Uterus (tissue), 4 donors: ENCODE data around the gene ATP5F1C. TPM values are rescaled to one million over a fixed set of nuclear protein-coding genes. Genes with fewer than 3 reads are reported as not detected.
"Not testable (repeated sequence)": the region's sequence is repeated elsewhere in the genome, so short reads cannot be mapped to it uniquely, and the experiment has no call there.

Source experiments
- DNase-seq, 2 donors: peaks; one replicate each; pipeline ENCODE4 v3.0.0-alpha.2; 2019 to 2020
- H3K27ac ChIP-seq, 2 donors: fragments of 200-600 bp; sonication (generic); 1 replicate in 1 of 2; 2 replicates in 1 of 2; pipeline ENCODE4 v1.5.1; 2016 to 2018
- H3K27me3 ChIP-seq, 2 donors: fragments of 200-600 bp; sonication (generic); one replicate each; pipeline ENCODE4 v1.5.1; 2018 to 2019; ENCODE audit warnings: control low read depth in 1 of 2
- H3K36me3 ChIP-seq, 2 donors: fragments of 200-600 bp; sonication (generic); one replicate each; pipeline ENCODE4 v1.5.1; 2019; ENCODE audit warnings: control low read depth in 1 of 2
- H3K4me1 ChIP-seq, 2 donors: fragments of 200-600 bp; sonication (generic); one replicate each; pipeline ENCODE4 v1.5.1; 2018 to 2019; ENCODE audit warnings: control low read depth in 1 of 2
- H3K4me3 ChIP-seq, 2 donors: fragments of 200-600 bp; sonication (generic); 1 replicate in 1 of 2; 2 replicates in 1 of 2; pipeline ENCODE4 v1.5.1; 2018 to 2019; ENCODE audit warnings: mild to moderate bottlenecking in 1 of 2
- H3K9me3 ChIP-seq, 2 donors: fragments of 200-600 bp; sonication (generic); one replicate each; pipeline ENCODE4 v1.5.1; 2019; ENCODE audit warnings: control low read depth in 1 of 2
- CTCF ChIP-seq, 4 experiments: fragments of 200-600 bp in 2 of 4; fragments of 450-650 bp in 2 of 4; sonication (generic) in 2 of 4; IDR thresholded peaks; one replicate each; pipeline ENCODE4 v1.5.1; 2016 to 2019; ENCODE audit warnings: antibody characterized with exemption in 4 of 4, mild to moderate bottlenecking in 2 of 4, moderate library complexity in 1 of 4
- POLR2A ChIP-seq, 2 donors: fragments of 450-650 bp; IDR thresholded peaks; one replicate each; pipeline ENCODE4 v1.6.1; 2016; ENCODE audit warnings: antibody characterized with exemption in 2 of 2, mild to moderate bottlenecking in 1 of 2, moderate library complexity in 1 of 2
- intact Hi-C: fragments of 100-400 bp; cut with DNase I; formaldehyde crosslinking; loops from one replicate; pipeline ENCODE4 v1.15.1; 2023; ENCODE audit warnings: low total_unique reads
- total RNA-seq, 4 donors: library from RNA; depleted of rRNA in 3 of 4; stranded (reverse); fragments of >200 nt in 3 of 4; gene quantifications; one replicate each; pipeline versions ENCODE4 v1.1.0 to v1.2.4, GENCODE V29; 2014 to 2023
- donor health status: DM: yes; HTN: yes; CAD: no.

The ATP5F1C gene
- total RNA-seq = 100 to 1,000 TPM; 126 to 327 (median 230) TPM

GRCh38 chr10:7787857-7788638 is at the start of gene ATP5F1C, which contains the start of gene KIN:
Gene ATP5F1C (plus strand): TSS chr10:7788177. CDS start chr10:7788208, 31 bp downstream.
Gene KIN (minus strand): TSS chr10:7787993. CDS start chr10:7787933, 60 bp downstream.
- peak within 1 kb of the TSS; percentile 83 to 85 for H3K4me3 ChIP-seq
- H3K36me3 ChIP-seq = no peaks in the 10 kb centered on the region
- peak; percentile 98 for DNase-seq
- H3K27ac ChIP-seq = peak within 1 kb of the TSS; percentile 81 to 84
- TF ChIP-seq POLR2A (IDR thresholded peaks at IDR 0.05) (peak; percentile 43 to 74), CTCF (IDR thresholded peaks at IDR 0.05) (no peak)
- intact Hi-C loops = no loop called here
- peaks cover 0 to 6% of the 10 kb centered on the region in 2 donors for H3K4me1 ChIP-seq
- H3K9me3 ChIP-seq = no peaks in the 10 kb centered on the region
- no peaks in the 10 kb centered on the region for H3K27me3 ChIP-seq

DNA sequence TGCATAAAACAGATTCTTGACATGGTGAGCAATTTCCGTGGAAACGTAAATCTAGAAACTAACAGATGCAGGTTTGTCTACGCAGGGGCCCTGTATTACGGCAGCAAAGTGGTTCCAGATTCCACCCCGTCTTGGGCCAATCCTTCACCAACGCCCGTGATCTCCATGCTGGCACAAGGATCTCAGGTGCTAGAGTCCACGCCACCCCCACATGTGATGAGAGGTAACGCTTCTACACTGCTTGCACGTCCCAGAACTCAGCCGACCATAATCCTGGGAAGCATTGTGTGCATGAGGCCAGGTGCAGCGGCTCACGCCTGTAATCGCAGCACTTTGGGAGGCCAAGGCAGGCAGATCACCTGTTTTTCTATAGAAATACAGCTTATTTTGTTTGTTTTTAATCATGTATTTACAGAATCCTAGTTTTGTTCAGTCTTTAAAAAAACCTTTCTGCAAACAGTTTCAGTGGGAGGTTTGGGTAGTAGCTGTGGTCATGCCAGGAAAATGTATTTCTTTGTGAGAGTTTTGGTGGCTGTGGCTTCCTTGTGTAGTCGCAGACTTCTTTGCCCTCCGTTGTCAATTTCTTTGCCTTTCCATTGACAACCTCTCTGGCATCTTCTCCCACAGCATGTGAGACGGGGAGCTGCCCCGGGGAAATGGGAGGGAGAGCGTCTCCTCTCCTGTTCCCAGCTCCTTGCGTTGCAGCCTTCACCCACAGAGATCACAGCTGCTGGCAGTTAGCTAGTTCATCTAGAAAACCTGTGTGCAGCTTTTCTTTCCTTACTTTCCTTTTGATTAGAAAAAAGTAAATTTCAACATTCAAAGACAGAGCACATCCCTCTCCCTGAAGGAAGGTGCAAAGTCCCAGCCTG is 49.2 kb upstream of the ATP5F1C start:
- intact Hi-C loops = no loop called here
- H3K36me3 ChIP-seq = no peaks in the 10 kb centered on the region
- H3K4me3 ChIP-seq = no peak overlapping the region
- H3K27ac ChIP-seq = no peak overlapping the region
- no peak for DNase-seq
- no peaks in the 10 kb centered on the region for H3K27me3 ChIP-seq
- H3K9me3 ChIP-seq = no peaks in the 10 kb centered on the region
- TF ChIP-seq CTCF (IDR thresholded peaks at IDR 0.05) (no peak), POLR2A (IDR thresholded peaks at IDR 0.05) (no peak)
- H3K4me1 ChIP-seq = no peaks in the 10 kb centered on the region

- no peak for DNase-seq
- Histone ChIP-seq H3K27me3 (no peaks in the 10 kb centered on the region), H3K27ac (no peak overlapping the region), H3K9me3 (no peaks in the 10 kb centered on the region), H3K36me3 (no peaks in the 10 kb centered on the region), H3K4me1 (no peaks in the 10 kb centered on the region), H3K4me3 (no peak overlapping the region)
- intact Hi-C loops = no loop called here
- TF ChIP-seq POLR2A (IDR thresholded peaks at IDR 0.05) (no peak), CTCF (IDR thresholded peaks at IDR 0.05) (no peak)
Observed at GRCh38 chr10:7744307-7744706, 43.7 kb upstream of the ATP5F1C start.

GRCh38 chr10:7748637-7749036 is 39.3 kb upstream of the ATP5F1C start:
- H3K27ac ChIP-seq, intact Hi-C loops: not testable (repeated sequence)

GRCh38 chr10:7750222-7750621 is 37.8 kb upstream of the ATP5F1C start:
- no peak overlapping the region for H3K4me3 ChIP-seq
- intact Hi-C loops = no loop called here
- DNase-seq = no peak
- no peaks in the 10 kb centered on the region for H3K9me3 ChIP-seq
- no peaks in the 10 kb centered on the region for H3K36me3 ChIP-seq
- H3K27ac ChIP-seq = no peak overlapping the region
- H3K27me3 ChIP-seq = no peaks in the 10 kb centered on the region
- TF ChIP-seq POLR2A (IDR thresholded peaks at IDR 0.05) (no peak), CTCF (IDR thresholded peaks at IDR 0.05) (no peak)
- no peaks in the 10 kb centered on the region for H3K4me1 ChIP-seq

More at GRCh38 chr10:7748637-7749036, 39.3 kb upstream of the ATP5F1C start:
- DNase-seq, H3K9me3 ChIP-seq, H3K27me3 ChIP-seq, H3K36me3 ChIP-seq, H3K4me1 ChIP-seq, H3K4me3 ChIP-seq: not testable (repeated sequence)
